ENCODE data around the gene NOC4L. TPM values are rescaled to one million over a fixed set of nuclear protein-coding genes. Genes with fewer than 3 reads are reported as not detected.

Gene NOC4L
- total and polyA plus RNA-seq, 2 experiments from 2014 or later: 42.4 to 54.7 TPM

GRCh38 chr12:132179431-132180362 is 35.4 kb downstream of the NOC4L start:
- H2AFZ ChIP-seq: no peak overlapping the region
- no peak overlapping the region; the same call in 2 of the 3 replicates for H3K4me3 Mint-ChIP-seq
- no peaks in the 10 kb centered on the region for H3K79me2 ChIP-seq (replicated peaks; ENCODE audit: insufficient read depth)
- H3F3A ChIP-seq (replicated peaks; ENCODE audit: low read depth): no peaks in the 10 kb centered on the region
- DNase-seq (ENCODE audit: low spot score): no peak
- no peaks in the 10 kb centered on the region; the same call in 1 of the 2 replicates for H4K20me1 ChIP-seq (replicated peaks; ENCODE audit: insufficient read depth)
- H3K27ac ChIP-seq (ENCODE audit: low read depth): no peak overlapping the region
- H3K27ac Mint-ChIP-seq: no peak overlapping the region
- H3K36me3 ChIP-seq (ENCODE audit: insufficient read depth): no peaks in the 10 kb centered on the region
- peaks cover 4% of the 10 kb centered on the region; the same call in 2 of the 3 replicates for H3K9me3 Mint-ChIP-seq
- H3K27me3 Mint-ChIP-seq (ENCODE audit: insufficient read depth, low read depth, poor library complexity): peaks cover 31% of the 10 kb centered on the region
- no peak overlapping the region for H3K4me2 ChIP-seq
- no peaks in the 10 kb centered on the region for H3K9me2 ChIP-seq (ENCODE audit: insufficient read depth)
- H3K4me1 Mint-ChIP-seq: peaks cover 6% of the 10 kb centered on the region; the same call in 2 of the 3 replicates
- H3K36me3 Mint-ChIP-seq (ENCODE audit: low read depth): no peaks in the 10 kb centered on the region
- no peak for ATAC-seq
- no peaks in the 10 kb centered on the region for H3K4me1 ChIP-seq (ENCODE audit: insufficient read depth)
- TF ChIP-seq STAT1 (IDR thresholded peaks at IDR 0.05; ENCODE audit: unreplicated experiment) (no peak), REST (IDR thresholded peaks at IDR 0.05; ENCODE audit: unreplicated experiment) (peak; percentile 27), CREB1 (CRISPR knock-in tag; IDR thresholded peaks at IDR 0.05; ENCODE audit: low read depth) (no peak), CTCF (conservative IDR thresholded peaks at IDR 0.05; ENCODE audit: low read depth in 2 of 2) (no peak), NANOG (IDR thresholded peaks at IDR 0.05; ENCODE audit: borderline replicate concordance) (no peak), ETS1 (IDR thresholded peaks at IDR 0.05) (no peak), JUNB (IDR thresholded peaks at IDR 0.05; ENCODE audit: unreplicated experiment) (no peak)
- no peak overlapping the region for H3K4me3 ChIP-seq
- peaks cover 18% of the 10 kb centered on the region for H3K27me3 ChIP-seq (ENCODE audit: insufficient read depth)

Data from GM23338 (cell line).